OCI-LY1 (cell line): Measurements from ENCODE around the gene UBE2F.

Experiments used
- H2AFZ ChIP-seq: fragments of 200-600 bp; sonication (generic), shearing (Covaris generic); 2 replicates; pipeline ENCODE4 v1.6.0; 2014; ENCODE audit warnings: antibody characterized with exemption, mild to moderate bottlenecking, low read length
- H3F3A ChIP-seq: fragments of 200-600 bp; sonication (generic), shearing (Covaris generic); 2 replicates; pipeline ENCODE4 v1.6.0; 2014; ENCODE audit warnings: mild to moderate bottlenecking, antibody characterized with exemption, low read length, moderate library complexity; ENCODE audit not compliant: insufficient read depth
- H3K27ac ChIP-seq: fragments of 200-600 bp; sonication (generic); 2 replicates; pipeline ENCODE4 v1.5.1; 2014; ENCODE audit warnings: low read length, mixed run types, mild to moderate bottlenecking, low read depth; ENCODE audit not compliant: poor library complexity, severe bottlenecking
- H3K27me3 ChIP-seq: fragments of 200-600 bp; sonication (generic); 2 replicates; pipeline ENCODE4 v1.6.0; 2014; ENCODE audit warnings: antibody characterized with exemption, mild to moderate bottlenecking, low read length, moderate library complexity; ENCODE audit not compliant: insufficient read depth
- H3K36me3 ChIP-seq: fragments of 200-600 bp; sonication (generic); 2 replicates; pipeline ENCODE4 v1.6.1; 2014; ENCODE audit warnings: mild to moderate bottlenecking, antibody characterized with exemption, low read length, moderate library complexity, mixed read lengths; ENCODE audit not compliant: insufficient read depth
- H3K4me1 ChIP-seq: fragments of 200-600 bp; sonication (generic); 2 replicates; pipeline ENCODE4 v1.5.1; 2014; ENCODE audit warnings: mild to moderate bottlenecking, low read length, moderate library complexity; ENCODE audit not compliant: insufficient read depth, severe bottlenecking
- H3K4me2 ChIP-seq: fragments of 200-600 bp; sonication (generic), shearing (Covaris generic); 2 replicates; pipeline ENCODE4 v1.6.1; 2014; ENCODE audit warnings: low read length
- H3K4me3 ChIP-seq: fragments of 200-600 bp; sonication (generic); 2 replicates; pipeline ENCODE4 v1.5.1; 2014; ENCODE audit warnings: low read length, low read depth, mild to moderate bottlenecking, mixed read lengths; ENCODE audit not compliant: poor library complexity, severe bottlenecking
- H3K79me2 ChIP-seq: fragments of 200-600 bp; shearing (Covaris generic); 2 replicates; pipeline ENCODE4 v1.6.1; 2016; ENCODE audit warnings: mixed run types, low read length, mixed read lengths; ENCODE audit not compliant: insufficient read depth
- H3K9ac ChIP-seq: fragments of 200-600 bp; sonication (generic), shearing (Covaris generic); 2 replicates; pipeline ENCODE4 v1.6.1; 2014; ENCODE audit warnings: mild to moderate bottlenecking, low read length, mixed read lengths
- H3K9me2 ChIP-seq: fragments of 200-600 bp; sonication (generic), shearing (Covaris generic); 2 replicates; pipeline ENCODE4 v1.6.1; 2014; ENCODE audit warnings: low read depth, mild to moderate bottlenecking, low read length, mixed read lengths
- H3K9me3 ChIP-seq: fragments of 200-600 bp; shearing (Covaris generic); 2 replicates; pipeline ENCODE4 v1.6.1; 2014; ENCODE audit warnings: low read length, mixed read lengths
- H4K20me1 ChIP-seq: fragments of 200-600 bp; sonication (generic), shearing (Covaris generic); 2 replicates; pipeline ENCODE4 v1.6.0; 2016; ENCODE audit warnings: mild to moderate bottlenecking, low read length; ENCODE audit not compliant: insufficient read depth
- EZH2 ChIP-seq: fragments of 200-600 bp; sonication (generic), shearing (Covaris generic); IDR thresholded peaks from 2 replicates; pipeline ENCODE4 v1.8.0; 2017; ENCODE audit warnings: borderline replicate concordance, mixed run types, mild to moderate bottlenecking, antibody characterized with exemption, low read length, moderate library complexity, mixed read lengths
- TF ChIP-seq, protein P1 (sequence below): fragments of 200-600 bp; sonication (generic), shearing (Covaris generic); IDR thresholded peaks from 2 replicates; pipeline ENCODE4 v1.5.1; 2017; ENCODE audit warnings: mild to moderate bottlenecking, antibody characterized with exemption, low read length, moderate library complexity, mixed read lengths

The UBE2F gene

DNA sequence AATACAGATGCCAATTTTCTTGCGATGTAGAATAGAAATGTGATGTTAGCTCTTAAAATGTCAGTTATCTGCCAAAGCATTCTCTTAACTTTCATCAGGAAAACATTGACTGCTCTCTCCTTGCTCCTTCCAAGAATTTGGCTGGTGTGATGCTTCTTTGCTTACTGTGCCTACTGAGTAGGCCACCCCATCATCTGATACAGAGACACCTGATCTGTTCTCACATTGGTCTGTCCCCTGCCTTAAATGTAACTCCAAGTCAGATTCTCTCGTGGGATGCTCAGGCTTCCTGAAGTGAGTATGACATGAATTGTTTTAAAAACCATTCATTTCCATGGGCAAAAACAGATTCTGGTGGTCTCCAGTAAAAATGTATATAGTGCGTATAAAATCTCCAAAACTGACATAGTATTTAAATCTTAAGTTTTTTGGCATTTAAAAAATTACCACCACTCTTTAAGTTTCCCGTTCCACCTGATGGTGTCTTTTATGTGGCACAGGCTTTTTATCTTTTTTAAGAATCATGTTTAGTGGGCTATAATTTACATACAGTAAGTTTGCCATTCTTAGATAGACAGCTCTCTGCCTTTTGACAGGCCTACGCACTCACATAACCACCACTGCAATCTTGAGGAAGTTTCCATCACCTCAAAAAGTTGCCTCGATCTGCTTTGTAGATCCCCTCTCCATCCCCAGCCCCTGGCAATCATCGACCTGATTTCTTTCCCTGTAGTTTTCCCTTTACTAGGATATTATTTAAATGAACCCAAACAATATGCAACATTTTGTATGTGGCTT, 36.6 kb downstream of the UBE2F start:
- H4K20me1 ChIP-seq = no peaks in the 10 kb centered on the region
- H3K27me3 ChIP-seq = no peaks in the 10 kb centered on the region
- no peaks in the 10 kb centered on the region for H3K9me3 ChIP-seq
- no peak overlapping the region for H3K4me3 ChIP-seq
- no peaks in the 10 kb centered on the region for H3K79me2 ChIP-seq
- no peaks in the 10 kb centered on the region for H3K36me3 ChIP-seq
- no peak overlapping the region for H3K4me2 ChIP-seq
- no peak overlapping the region for H3K9ac ChIP-seq
- TF ChIP-seq EZH2 = no peak
- TF ChIP-seq, protein P1, sequence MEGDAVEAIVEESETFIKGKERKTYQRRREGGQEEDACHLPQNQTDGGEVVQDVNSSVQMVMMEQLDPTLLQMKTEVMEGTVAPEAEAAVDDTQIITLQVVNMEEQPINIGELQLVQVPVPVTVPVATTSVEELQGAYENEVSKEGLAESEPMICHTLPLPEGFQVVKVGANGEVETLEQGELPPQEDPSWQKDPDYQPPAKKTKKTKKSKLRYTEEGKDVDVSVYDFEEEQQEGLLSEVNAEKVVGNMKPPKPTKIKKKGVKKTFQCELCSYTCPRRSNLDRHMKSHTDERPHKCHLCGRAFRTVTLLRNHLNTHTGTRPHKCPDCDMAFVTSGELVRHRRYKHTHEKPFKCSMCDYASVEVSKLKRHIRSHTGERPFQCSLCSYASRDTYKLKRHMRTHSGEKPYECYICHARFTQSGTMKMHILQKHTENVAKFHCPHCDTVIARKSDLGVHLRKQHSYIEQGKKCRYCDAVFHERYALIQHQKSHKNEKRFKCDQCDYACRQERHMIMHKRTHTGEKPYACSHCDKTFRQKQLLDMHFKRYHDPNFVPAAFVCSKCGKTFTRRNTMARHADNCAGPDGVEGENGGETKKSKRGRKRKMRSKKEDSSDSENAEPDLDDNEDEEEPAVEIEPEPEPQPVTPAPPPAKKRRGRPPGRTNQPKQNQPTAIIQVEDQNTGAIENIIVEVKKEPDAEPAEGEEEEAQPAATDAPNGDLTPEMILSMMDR = no peak
- no peak overlapping the region for H2AFZ ChIP-seq
- H3F3A ChIP-seq = no peaks in the 10 kb centered on the region
- H3K9me2 ChIP-seq = no peaks in the 10 kb centered on the region
- H3K4me1 ChIP-seq = peaks cover 7% of the 10 kb centered on the region
- no peak overlapping the region for H3K27ac ChIP-seq

DNA sequence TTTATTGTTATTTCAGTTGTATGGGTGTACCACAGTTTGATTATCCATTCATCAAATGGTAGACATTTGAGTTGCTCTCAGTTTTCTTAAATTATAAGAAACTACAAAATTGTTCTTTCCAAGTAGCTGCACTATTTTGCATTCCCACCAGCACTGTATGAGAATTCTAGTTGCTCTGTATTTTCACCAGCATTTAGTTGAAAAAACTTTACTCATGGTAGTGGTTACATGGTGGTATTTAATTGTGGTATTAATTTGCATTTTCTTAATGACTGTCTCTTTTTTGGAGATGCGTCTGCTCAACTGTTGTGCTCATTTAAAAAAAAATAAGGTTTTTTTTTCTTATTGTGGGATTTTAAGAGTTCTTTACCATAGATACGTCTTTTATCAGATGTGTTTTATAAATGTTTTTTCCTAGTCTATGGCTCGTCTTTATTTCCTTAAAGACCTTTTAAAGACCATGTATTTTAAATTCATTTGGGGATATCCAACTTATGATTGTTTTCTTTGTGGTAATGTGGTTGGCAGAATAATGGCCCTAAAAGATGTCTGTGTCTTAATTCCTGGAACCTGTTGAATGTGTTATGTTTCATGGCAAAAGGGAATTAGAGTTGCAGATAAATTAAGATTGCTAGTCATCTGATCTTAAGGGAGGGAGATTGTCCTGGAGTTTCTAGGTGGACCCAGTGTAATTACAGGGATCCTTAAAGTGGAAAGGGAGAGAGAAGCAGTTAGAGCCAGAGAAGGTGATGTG, 37.4 kb downstream of the UBE2F start:
- H2AFZ ChIP-seq = no peak overlapping the region
- H3F3A ChIP-seq = no peaks in the 10 kb centered on the region
- H3K9ac ChIP-seq = no peak overlapping the region
- H3K79me2 ChIP-seq = no peaks in the 10 kb centered on the region
- H3K4me2 ChIP-seq = no peak overlapping the region
- H3K4me3 ChIP-seq = no peak overlapping the region
- no peaks in the 10 kb centered on the region for H3K27me3 ChIP-seq
- TF ChIP-seq, protein P1 = no peak
- TF ChIP-seq EZH2 = no peak
- no peaks in the 10 kb centered on the region for H3K36me3 ChIP-seq
- H4K20me1 ChIP-seq = no peaks in the 10 kb centered on the region
- no peaks in the 10 kb centered on the region for H3K9me3 ChIP-seq
- H3K9me2 ChIP-seq = no peaks in the 10 kb centered on the region
- no peak overlapping the region for H3K27ac ChIP-seq
- peaks cover 4% of the 10 kb centered on the region for H3K4me1 ChIP-seq

GRCh38 chr2:238005528-238005927, 38.7 kb downstream of the UBE2F start:
- no peak overlapping the region for H3K27ac ChIP-seq
- no peaks in the 10 kb centered on the region for H4K20me1 ChIP-seq
- TF ChIP-seq, protein P1 = no peak
- no peak for TF ChIP-seq EZH2
- H3K9me2 ChIP-seq = no peaks in the 10 kb centered on the region
- H3K27me3 ChIP-seq = no peaks in the 10 kb centered on the region
- no peaks in the 10 kb centered on the region for H3K9me3 ChIP-seq
- H2AFZ ChIP-seq = no peak overlapping the region
- no peak overlapping the region for H3K4me3 ChIP-seq
- H3K9ac ChIP-seq = no peak overlapping the region
- H3K4me2 ChIP-seq = no peak overlapping the region
- peaks cover 10% of the 10 kb centered on the region for H3K4me1 ChIP-seq
- H3F3A ChIP-seq = no peaks in the 10 kb centered on the region
- H3K36me3 ChIP-seq = no peaks in the 10 kb centered on the region
- H3K79me2 ChIP-seq = no peaks in the 10 kb centered on the region
